Liver (tissue), 3 donors: Measurements from ENCODE around the gene SYT17.

Experiments
- ATF3 ChIP-seq: IDR thresholded peaks from 2 replicates; pipeline ENCODE4 v1.6.1; 2016; ENCODE audit warnings: antibody characterized with exemption
- CTCF ChIP-seq: fragments of 150-350 bp; IDR thresholded peaks from 2 replicates; pipeline ENCODE4 v1.5.1; 2017; ENCODE audit warnings: improper control_type of control experiment, low read depth, low read length; ENCODE audit not compliant: missing input control
- GABPA ChIP-seq, 2 donors: IDR thresholded peaks in 1 of 2; conservative IDR thresholded peaks in 1 of 2; 2 replicates each; pipeline ENCODE4 v1.6.1; 2016; ENCODE audit warnings: antibody characterized with exemption in 2 of 2, mild to moderate bottlenecking in 1 of 2, moderate library complexity in 1 of 2
- REST ChIP-seq: IDR thresholded peaks from 2 replicates; pipeline ENCODE4 v1.6.1; 2016; ENCODE audit warnings: antibody characterized with exemption, mild to moderate bottlenecking
- YY1 ChIP-seq: IDR thresholded peaks from 2 replicates; pipeline ENCODE4 v1.6.1; 2016; ENCODE audit warnings: antibody characterized with exemption, mild to moderate bottlenecking
- donor health status: healthy.
- donor health status: healthy.

GRCh38 chr16:19219836-19220235 lies 51.8 kb downstream of the SYT17 start:
- TF ChIP-seq CTCF (no peak), YY1 (no peak), ATF3 (no peak), GABPA (IDR thresholded peaks at IDR 0.05 in 1 of 2, conservative IDR thresholded peaks at IDR 0.05 in 1 of 2) (no peak), REST (no peak)
